Stimulated activated CD4-positive, alpha-beta T cell treated with anti-CD3 and anti-CD28 coated beads, Interleukin-4, amount 100 ng/mL, for 4 hours (primary cell): ENCODE measurements around the gene PRR7.

Source experiments
- DNase-seq, 2 experiments: peaks; one replicate each; pipeline ENCODE4 v3.0.0-alpha.2; 2020

Gene PRR7

GRCh38 chr5:177486256-177486655 lies 39.6 kb downstream of the PRR7 start:
- no peak for DNase-seq

- DNase-seq: no peak
Measured at GRCh38 chr5:177487144-177487543, 40.5 kb downstream of the PRR7 start.

GRCh38 chr5:177487975-177488374 lies 41.4 kb downstream of the PRR7 start:
- no peak for DNase-seq

GRCh38 chr5:177489119-177489716 lies 42.6 kb downstream of the PRR7 start:
- no peak for DNase-seq

GRCh38 chr5:177490311-177490991 lies 43.8 kb downstream of the PRR7 start:
- no peak for DNase-seq

GRCh38 chr5:177490992-177491391 lies 44.4 kb downstream of the PRR7 start:
- DNase-seq: no peak

GRCh38 chr5:177491429-177491945 lies 44.9 kb downstream of the PRR7 start:
- no peak for DNase-seq

- DNase-seq: no peak
Measured at GRCh38 chr5:177491983-177492746, 45.6 kb downstream of the PRR7 start.

- no peak for DNase-seq
Measured at GRCh38 chr5:177492841-177493240, 46.2 kb downstream of the PRR7 start.

- no peak for DNase-seq
Measured at GRCh38 chr5:177493795-177494345, 47.3 kb downstream of the PRR7 start.

GRCh38 chr5:177494346-177495195 lies 48.0 kb downstream of the PRR7 start:
- no peak for DNase-seq

- no peak for DNase-seq
Measured at GRCh38 chr5:177495243-177496060, 48.8 kb downstream of the PRR7 start.

- DNase-seq: no peak
Measured at GRCh38 chr5:177496070-177496726, 49.6 kb downstream of the PRR7 start.

- no peak for DNase-seq
Measured at GRCh38 chr5:177496727-177497291, 50.2 kb downstream of the PRR7 start.

GRCh38 chr5:177497292-177498012 lies 50.8 kb downstream of the PRR7 start, which contains the start of gene PDLIM7:
Gene PDLIM7 (minus strand): TSS chr5:177497604. CDS start chr5:177496512, 1,092 bp downstream.
- peak; percentile 90 to 96 for DNase-seq

- no peak for DNase-seq
Measured at GRCh38 chr5:177498013-177498787, 51.6 kb downstream of the PRR7 start.

GRCh38 chr5:177499842-177500241 lies 53.2 kb downstream of the PRR7 start:
- no peak for DNase-seq

GRCh38 chr5:177500685-177501522 lies 54.3 kb downstream of the PRR7 start:
- peak; percentile 74 to 88 for DNase-seq
